ENCODE results near the gene SLC39A6.
"Not testable (repeated sequence)": the region's sequence is repeated elsewhere in the genome, so short reads cannot be mapped to it uniquely, and the experiment has no call there.

- TF ChIP-seq CTCF (conservative IDR thresholded peaks at IDR 0.05; ENCODE audit: low read length); EZH2phosphoT487 (IDR thresholded peaks at IDR 0.05; ENCODE audit: borderline replicate concordance): not testable (repeated sequence)
Measured at GRCh38 chr18:36072406-36072805, 56.7 kb downstream of the SLC39A6 start.

Data from Loucy (cell line).